Fibroblast of peridontal ligament (primary cell): ENCODE measurements around the gene KLHL26.

ENCODE experiments used
- DNase-seq: peaks from one replicate; pipeline ENCODE4 v3.0.0-alpha.2; 2010; ENCODE audit errors: extremely low read depth

Gene KLHL26

DNA sequence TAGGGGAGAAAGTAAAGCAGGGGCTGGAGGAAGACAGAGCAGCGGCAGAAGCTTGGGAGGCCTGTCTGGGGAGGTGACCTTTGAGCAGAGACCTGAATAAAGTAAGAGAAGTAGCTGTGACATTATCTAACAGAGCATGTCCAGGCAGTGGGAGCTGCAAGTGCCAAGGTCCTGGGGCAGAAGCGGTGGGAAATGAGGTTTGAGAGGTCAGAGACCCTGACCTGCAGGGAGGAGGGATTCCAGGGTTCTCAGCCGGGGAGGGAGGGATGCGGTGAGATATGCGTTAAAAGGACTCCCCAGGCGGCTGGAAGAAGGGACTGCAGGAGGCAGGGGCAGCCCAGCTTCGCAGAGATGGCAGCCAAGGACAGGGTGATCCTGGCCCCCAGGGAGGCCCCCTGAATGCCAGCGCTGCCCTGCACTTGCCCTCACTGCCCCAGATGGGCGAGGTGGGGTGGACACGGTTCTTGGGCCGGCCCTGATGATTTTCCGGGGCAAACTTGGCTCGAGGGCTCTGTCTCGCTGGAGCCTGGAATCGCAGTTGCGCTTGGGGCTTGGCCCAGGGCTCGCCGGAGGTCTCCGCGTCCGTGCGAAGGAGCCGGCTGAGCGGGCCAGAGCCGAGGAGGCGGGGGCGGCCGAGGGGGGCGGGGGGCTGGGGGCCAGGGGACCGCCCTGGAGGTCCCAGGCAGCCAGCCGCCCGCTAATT is 33.4 kb upstream of the KLHL26 start:
- DNase-seq: no peak

DNA sequence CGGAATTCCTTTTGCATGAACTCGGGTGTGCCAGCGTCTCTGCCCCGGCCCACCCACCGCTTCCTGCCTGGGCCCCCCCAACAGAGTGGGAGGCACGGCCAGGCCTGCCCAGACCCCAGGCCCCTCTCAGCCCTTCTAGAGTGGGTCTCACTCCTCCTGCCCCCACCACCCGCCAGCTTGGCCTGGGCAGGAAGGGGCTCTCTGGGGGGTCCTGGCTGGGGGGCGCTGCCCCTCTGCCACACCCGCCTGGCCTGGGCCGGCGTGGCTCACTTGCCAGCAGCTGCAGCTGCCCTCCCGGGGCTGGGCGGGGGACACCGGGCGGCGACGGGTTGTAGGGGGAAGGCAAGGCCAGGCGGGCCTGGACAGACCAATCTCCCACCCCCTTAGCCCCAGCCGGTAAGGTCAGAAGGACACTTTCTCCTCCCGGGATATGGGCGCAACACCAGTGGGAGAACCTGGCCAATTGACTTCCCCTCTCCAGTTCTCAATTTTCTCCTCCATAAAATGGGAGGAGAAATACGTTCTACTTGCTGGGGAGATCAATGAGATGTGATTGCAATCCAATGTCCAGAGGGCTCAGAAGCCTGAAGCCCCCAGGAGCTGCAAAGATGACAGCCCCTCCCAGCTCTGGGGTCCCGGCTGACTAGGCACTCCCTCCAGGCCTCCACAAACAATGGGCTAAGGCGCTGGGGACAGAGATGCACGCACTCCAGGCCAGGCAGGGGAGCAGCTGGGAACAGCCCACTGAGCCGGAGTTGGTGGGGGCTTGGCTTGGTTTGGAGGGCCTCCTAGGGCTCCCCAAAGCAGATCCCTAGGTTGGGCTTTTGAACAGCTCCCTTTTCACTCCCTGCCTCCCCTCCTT is 32.6 kb upstream of the KLHL26 start:
- DNase-seq: no peak

DNA sequence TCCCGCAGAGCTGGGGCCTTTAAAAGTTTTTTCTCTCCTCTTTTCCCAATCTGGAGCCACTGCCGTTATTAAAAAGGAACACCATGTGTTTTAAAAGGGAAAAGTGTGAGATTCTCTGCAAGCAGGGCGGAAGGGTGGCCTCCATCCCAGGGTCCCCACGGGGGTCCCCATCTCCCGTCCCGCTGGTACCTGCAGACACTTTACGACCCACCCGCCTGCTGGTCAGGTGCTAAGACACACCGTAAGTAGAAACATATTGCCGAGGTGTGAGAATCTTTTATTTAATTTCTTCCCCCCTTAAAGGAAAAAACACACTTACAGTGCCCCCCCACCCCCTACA is 32.0 kb upstream of the KLHL26 start:
- no peak for DNase-seq

GRCh38 chr19:18605196-18605545 is 31.7 kb upstream of the KLHL26 start:
- no peak for DNase-seq

DNA sequence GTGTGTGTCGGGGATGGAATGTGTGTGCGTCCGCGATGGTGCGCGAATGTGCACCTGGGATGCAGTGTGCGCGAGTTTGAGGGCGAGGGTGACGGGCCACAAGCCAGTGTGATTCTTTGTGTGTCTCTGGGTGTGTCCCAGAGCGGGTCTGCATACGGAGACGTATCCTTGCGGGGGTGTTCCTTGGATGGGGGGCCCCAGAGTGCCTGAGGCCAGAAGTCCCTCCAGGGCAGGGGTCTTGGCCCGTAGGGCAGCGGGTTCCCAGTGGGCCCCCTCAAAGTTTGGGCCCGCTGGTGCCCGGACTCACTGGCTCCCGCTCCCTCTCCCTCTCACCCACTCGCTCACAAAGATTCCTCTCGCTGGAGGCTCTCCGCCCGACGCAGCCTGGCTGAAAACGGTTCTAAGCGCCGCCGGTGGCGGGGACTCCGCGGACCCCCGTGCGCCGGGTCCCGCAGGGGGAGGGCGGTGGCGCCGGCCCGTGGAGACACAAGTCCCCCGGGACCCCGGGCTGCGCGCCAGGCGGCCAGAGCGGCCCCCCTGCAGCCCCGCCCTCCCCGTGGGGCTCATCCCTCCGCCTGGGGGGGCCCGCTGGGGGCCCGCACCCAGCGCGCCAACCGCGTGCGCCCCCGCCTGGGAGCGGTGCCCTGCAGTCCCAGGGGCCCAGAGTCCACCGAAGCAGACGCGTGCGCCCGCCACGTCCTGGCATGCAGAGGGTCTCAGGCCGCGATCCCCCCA is 31.1 kb upstream of the KLHL26 start:
- no peak for DNase-seq

DNA sequence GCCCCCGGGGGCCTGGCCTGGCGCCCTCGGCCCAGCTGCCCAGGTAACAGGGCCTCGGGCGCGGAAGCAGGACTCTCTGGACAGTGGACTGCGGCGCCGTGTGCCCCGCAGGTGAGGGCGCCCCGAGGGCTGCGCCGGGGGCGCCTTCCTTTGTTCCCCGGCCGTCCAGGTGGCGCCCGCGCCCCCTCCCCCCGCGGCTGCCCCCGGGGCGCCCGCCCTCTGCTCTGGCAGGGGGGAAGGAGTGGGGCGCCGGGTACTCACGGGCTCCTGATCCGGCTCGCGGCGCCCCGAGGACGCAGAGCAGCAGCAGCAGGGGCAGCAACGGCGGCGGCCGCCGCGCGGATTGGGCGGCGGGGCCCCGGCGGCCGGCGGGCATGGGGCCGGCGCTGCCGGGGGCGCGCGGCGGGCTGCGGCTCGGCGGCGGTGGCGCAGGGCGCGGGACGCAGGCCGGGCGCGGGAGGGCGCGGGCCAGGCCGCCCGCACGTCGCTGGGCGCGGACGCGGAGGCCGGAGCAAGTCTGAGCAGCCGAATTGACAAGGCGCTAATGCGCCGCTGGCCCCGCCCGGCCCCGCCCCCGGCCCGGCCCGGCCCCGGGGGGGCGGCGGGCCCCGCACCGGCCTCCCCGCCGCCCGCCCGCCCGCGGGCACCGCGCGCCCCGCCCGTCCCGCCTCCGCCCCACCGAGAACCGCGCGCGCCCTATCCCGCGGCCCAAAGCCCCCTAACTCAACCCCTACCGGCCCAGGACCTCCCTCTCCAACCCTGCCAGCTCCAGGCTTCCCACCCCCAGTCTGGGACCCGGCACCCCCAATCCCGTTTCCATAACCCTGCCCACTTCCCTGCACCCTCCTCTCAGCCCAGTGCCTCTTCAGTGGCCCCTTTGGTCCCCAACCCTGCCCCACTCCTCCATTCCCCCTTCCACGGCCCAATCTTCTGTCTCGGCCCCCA is 30.3 kb upstream of the KLHL26 start, which contains the start of gene CRLF1:
Gene CRLF1, minus strand, starts transcription at position 519 of the 945 bp plus-strand sequence. Its CDS starts 143 bp downstream, at position 376.
- DNase-seq: no peak

DNA sequence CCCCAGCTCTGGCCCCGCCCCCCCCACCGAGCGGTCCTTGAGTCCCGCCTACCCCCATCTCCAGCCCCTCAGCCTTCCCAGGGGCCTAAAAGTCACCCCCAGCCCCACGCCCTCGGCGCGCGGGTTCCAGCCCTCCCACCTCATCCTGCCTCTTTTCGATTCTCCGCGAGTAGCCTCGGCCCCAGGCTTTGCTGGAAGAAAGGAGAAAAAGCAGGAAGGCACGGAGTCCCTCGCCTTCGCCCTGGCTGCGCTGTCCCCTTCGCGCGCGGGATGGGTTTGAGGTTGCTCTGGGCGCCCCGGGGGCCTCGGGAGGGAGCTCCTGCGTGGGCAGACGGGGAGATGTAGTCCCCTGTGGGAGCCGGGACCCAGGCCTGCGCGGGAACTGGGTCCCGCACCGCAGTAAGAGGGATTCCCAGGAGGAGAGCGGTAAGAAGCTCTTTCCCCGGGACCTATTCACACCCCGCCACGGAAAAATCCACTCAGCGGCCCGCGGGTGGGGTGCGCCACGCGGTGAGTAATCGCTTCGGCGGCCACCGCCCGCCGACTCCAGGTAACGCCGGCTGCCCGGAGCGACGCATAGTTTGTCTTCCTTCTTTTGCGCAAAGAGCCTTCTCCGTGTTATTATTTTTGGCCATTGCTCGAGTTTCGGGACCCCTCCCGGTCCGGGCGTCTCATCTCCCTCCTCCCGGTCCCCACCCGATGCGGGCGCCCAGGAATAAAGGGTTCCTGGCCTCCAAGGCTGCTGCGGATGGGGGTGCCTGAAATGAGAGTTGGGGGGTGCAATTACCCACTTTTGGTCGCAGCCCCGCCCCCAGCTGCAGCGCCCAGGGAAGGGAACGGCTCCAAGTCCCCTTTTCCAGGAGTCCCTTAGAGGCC is 29.4 kb upstream of the KLHL26 start:
- no peak for DNase-seq

DNA sequence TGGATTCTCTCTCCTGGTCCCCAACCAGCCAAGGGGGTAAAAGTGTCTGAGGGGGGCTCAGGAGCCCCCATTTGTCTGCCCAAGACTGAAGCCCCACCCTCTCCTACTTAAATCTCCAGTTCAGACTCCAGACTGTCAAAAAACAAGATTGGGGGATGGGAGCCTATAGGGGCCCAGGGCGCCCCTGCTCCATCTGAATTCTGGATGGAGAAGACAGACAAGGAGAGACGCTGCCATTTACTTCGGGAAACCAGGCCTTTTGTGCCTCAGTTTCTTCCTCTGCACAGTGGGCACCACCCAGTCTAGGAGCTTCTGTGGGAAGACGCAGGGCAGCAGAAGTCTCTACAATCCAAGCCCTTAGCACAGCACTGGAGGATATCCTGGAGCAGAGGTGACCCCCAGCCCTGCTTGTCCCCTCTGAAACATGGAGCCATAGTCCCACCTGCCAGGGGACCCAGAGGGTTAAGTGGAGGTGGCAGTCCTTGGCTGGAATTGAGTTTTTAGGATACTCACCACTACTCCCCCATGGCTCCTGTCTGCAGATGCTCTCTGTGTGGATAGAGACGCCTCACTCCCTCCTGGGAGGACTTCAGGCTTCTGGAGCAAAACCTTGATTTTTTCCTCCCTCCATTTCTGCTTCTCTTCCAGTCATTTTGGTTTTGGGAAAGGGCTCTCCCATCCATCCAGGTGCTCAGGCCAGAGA is 28.6 kb upstream of the KLHL26 start:
- no peak for DNase-seq

GRCh38 chr19:18608805-18609716 is 27.8 kb upstream of the KLHL26 start:
- no peak for DNase-seq

- DNase-seq: no peak
These were observed 27.1 kb upstream of the KLHL26 start for GRCh38 chr19:18609717-18610051.

DNA sequence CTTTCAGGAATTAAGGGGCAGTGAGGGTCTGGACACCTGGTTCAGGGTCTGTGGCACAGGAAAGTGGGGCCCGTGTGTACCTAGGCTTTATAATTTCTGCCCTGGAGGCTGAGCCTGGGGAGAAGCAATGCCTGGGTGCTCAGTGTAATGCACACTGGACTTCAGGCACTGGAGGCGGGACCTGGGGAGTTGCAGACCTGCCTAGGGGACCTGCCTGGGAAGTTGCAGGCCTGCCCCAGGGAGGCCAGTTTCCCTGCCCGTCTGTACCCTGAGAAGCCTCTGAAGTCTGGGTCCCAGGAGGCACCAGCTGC is 26.6 kb upstream of the KLHL26 start:
- DNase-seq: no peak

DNA sequence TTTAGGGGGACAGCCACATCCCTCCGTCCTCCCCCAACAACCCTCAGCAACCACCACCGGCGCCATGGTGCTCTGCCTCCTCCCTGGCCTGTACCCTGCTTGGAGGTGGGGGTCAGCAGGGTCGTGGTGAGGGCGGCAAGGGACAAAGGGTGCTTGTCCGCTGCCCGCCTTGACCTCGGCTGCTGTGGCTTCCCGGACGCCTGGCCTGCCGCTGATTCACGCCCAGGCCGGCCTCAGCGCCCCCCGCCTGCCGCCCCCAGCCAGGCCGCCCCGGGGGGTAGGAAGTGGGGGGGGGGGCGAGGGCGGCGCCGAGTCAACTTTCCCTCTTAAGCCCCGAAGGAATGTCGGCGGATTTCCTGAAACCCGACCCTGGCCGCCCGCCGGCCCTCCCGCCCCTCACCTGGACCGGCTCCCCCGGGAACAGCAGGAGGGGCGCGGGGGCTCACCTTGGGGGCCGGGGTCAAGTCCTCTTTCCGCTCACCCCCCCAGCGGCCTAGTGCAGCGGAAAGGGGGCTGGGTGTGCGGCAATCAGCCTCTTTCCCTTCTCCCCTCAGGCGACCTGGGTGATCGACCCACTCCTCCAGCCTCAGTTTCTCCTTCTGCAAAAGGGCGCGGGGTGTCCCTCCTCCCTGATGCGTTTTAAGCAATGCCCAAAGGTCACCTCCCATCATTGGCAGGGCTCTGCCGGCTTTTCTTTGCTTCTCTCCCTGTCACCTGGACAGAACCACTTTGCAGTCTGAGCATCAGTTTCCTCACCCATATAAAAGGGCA is 26.1 kb upstream of the KLHL26 start:
- no peak for DNase-seq

- no peak for DNase-seq
These were observed 25.3 kb upstream of the KLHL26 start for GRCh38 chr19:18611327-18612050.

DNA sequence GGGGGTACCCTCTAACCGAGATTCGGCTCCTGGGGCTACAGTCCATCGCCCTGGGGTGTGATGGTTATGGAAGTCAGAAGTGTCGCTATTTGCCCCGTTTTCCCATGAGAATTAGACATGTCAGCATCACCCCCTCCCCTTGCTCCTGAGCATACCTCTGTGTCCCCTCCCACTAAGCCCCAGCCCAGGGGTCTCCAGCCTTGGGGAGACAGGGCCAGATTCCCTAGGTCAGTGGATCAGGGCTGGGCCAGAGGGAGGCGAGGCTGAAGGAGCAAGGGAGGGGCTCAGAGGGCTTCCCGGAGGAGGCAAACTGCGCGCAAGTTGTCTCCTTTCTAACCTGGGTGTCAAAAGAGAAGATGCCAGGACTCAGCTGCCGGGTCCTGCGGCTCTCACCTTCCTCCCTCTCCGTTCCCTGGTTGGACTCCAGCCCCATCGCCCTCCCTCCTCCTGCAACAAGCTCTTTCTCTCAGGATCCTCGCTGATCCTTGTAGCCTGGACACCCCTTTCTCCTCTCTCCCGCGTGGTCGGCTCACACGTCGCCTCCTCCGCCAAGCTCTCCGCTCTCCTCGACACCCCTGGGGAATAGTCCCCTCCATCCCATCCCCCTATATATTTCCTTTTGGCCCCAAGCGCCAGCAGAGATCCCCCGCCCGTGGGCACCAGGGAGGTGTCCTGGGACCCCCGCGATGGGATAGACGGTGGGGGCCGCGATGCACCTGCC is 24.6 kb upstream of the KLHL26 start:
- no peak for DNase-seq

- DNase-seq: no peak
These were observed 23.8 kb upstream of the KLHL26 start, which contains the start of gene TMEM59L for GRCh38 chr19:18612772-18613588. Gene TMEM59L (plus strand): TSS chr19:18612870. CDS start chr19:18612959, 89 bp downstream.
